Fibroblast of lung (primary cell): ENCODE data around the gene RAP1A. TPM values are rescaled to one million over a fixed set of nuclear protein-coding genes. Genes with fewer than 3 reads are reported as not detected.
"Not testable (repeated sequence)": the region's sequence is repeated elsewhere in the genome, so short reads cannot be mapped to it uniquely, and the experiment has no call there.

Source experiments
- DNase-seq, 2 donors: peaks; one replicate each; pipeline versions ENCODE4 v3.0.0 to v3.0.0-alpha.2; 2010; ENCODE audit warnings: low read depth in 2 of 2
- H2AFZ ChIP-seq: 2 replicates; pipeline ENCODE4 v1.5.1; 2012; ENCODE audit warnings: low read length, control low read depth, inconsistent platforms
- H3K27ac ChIP-seq: 2 replicates; pipeline ENCODE4 v1.5.1; 2011; ENCODE audit warnings: low read length, control low read depth; ENCODE audit not compliant: insufficient read depth
- H3K27me3 ChIP-seq: 2 replicates; pipeline ENCODE4 v1.5.1; 2011; ENCODE audit warnings: mild to moderate bottlenecking, low read length; ENCODE audit not compliant: control insufficient read depth, insufficient read depth
- H3K36me3 ChIP-seq: 2 replicates; pipeline ENCODE4 v1.5.1; 2011; ENCODE audit warnings: low read length; ENCODE audit not compliant: control insufficient read depth, insufficient read depth
- H3K4me1 ChIP-seq: 2 replicates; pipeline ENCODE4 v1.5.1; 2011; ENCODE audit warnings: low read length; ENCODE audit not compliant: control insufficient read depth, insufficient read depth; ENCODE audit errors: extremely low read depth
- H3K4me2 ChIP-seq: 2 replicates; pipeline ENCODE4 v1.5.1; 2011; ENCODE audit warnings: low read length, control low read depth; ENCODE audit not compliant: insufficient read depth; ENCODE audit errors: extremely low read depth
- H3K4me3 ChIP-seq, 4 experiments: fragments of 200-600 bp in 1 of 4; sonication (generic) in 1 of 4; replicated peaks in 1 of 4; 2 replicates each; pipeline ENCODE4 v1.5.1; 2011 to 2016; ENCODE audit warnings: low read length in 4 of 4, low read depth in 3 of 4, mild to moderate bottlenecking in 3 of 4, control low read depth in 2 of 4, inconsistent platforms in 1 of 4, mixed read lengths in 1 of 4; ENCODE audit not compliant: insufficient read depth in 1 of 4; ENCODE audit errors: control extremely low read depth in 1 of 4
- H3K79me2 ChIP-seq: 2 replicates; pipeline ENCODE4 v1.5.1; 2012; ENCODE audit warnings: mild to moderate bottlenecking, low read length, inconsistent platforms; ENCODE audit not compliant: control insufficient read depth, insufficient read depth
- H3K9ac ChIP-seq: 2 replicates; pipeline ENCODE4 v1.5.1; 2011; ENCODE audit warnings: mild to moderate bottlenecking, low read length, control low read depth; ENCODE audit not compliant: insufficient read depth
- H3K9me3 ChIP-seq: 2 replicates; pipeline ENCODE4 v1.5.1; 2012; ENCODE audit warnings: low read depth, low read length; ENCODE audit not compliant: control insufficient read depth, insufficient read depth
- H4K20me1 ChIP-seq: 2 replicates; pipeline ENCODE4 v1.5.1; 2011; ENCODE audit warnings: low read length; ENCODE audit not compliant: control insufficient read depth, insufficient read depth; ENCODE audit errors: extremely low read depth
- CTCF ChIP-seq, 2 donors: IDR thresholded peaks in 1 of 2; conservative IDR thresholded peaks in 1 of 2; 1 replicate in 1 of 2; 2 replicates in 1 of 2; pipeline ENCODE4 v1.5.1; 2011 to 2012; ENCODE audit warnings: low read length in 2 of 2, control low read depth in 1 of 2, inconsistent platforms in 1 of 2, low read depth in 1 of 2, mild to moderate bottlenecking in 1 of 2
- EZH2 ChIP-seq: IDR thresholded peaks from 2 replicates; pipeline ENCODE4 v1.5.1; 2012; ENCODE audit warnings: low read length, control low read depth, mild to moderate bottlenecking; ENCODE audit errors: missing control alignments
- polyA plus RNA-seq, 2 donors: library from polyadenylated mRNA; depleted of rRNA in 1 of 2; stranded (reverse) in 1 of 2; unstranded in 1 of 2; fragments of >200 nt; gene quantifications; 2 replicates each; pipeline ENCODE4 v1.2.1, GENCODE V29; 2011 to 2012; ENCODE audit warnings: missing spikeins in 1 of 2
- total RNA-seq: library from RNA; depleted of rRNA; stranded (reverse); fragments of >200 nt; gene quantifications from 2 replicates; pipeline ENCODE4 v1.2.1, GENCODE V29; 2014

Gene RAP1A
- total and polyA plus RNA-seq, 2 donors (not counting 1 experiment from before 2014, with no cell fraction given), result 13.5 to 99.5 TPM

- no peaks in the 10 kb centered on the region for H3K36me3 ChIP-seq
- H3K79me2 ChIP-seq, result peaks cover 28% of the 10 kb centered on the region
- H4K20me1 ChIP-seq, result no peaks in the 10 kb centered on the region
- no peaks in the 10 kb centered on the region for H3K9me3 ChIP-seq
- peak overlapping the region; percentile 83 for H3K27ac ChIP-seq
- peak; percentile 59 to 73 for DNase-seq
- peaks cover 19% of the 10 kb centered on the region for H3K4me1 ChIP-seq
- no peak overlapping the region for H2AFZ ChIP-seq
- peak overlapping the region; percentile 97 for H3K9ac ChIP-seq
- peak overlapping the region; percentile 49 to 78 (median 69) for H3K4me3 ChIP-seq
- no peak for TF ChIP-seq CTCF (conservative IDR thresholded peaks at IDR 0.05 in 1 of 2, IDR thresholded peaks at IDR 0.05 in 1 of 2; ENCODE audit: low read depth in 1 of 2, low read length in 2 of 2)
- TF ChIP-seq EZH2, result no peak
- no peaks in the 10 kb centered on the region for H3K27me3 ChIP-seq
- peak overlapping the region; percentile 96 for H3K4me2 ChIP-seq
These were observed 120.6 kb downstream of the RAP1A start for GRCh38 chr1:111739925-111740765.

GRCh38 chr1:111742292-111742691 is 122.7 kb downstream of the RAP1A start:
- H4K20me1 ChIP-seq, H3K9me3 ChIP-seq, H2AFZ ChIP-seq, H3K9ac ChIP-seq, DNase-seq, H3K27me3 ChIP-seq, H3K4me2 ChIP-seq, H3K36me3 ChIP-seq, H3K4me3 ChIP-seq: not testable (repeated sequence)
- Histone ChIP-seq H3K27ac (peak overlapping the region; percentile 89), H3K79me2 (peaks cover 13% of the 10 kb centered on the region), H3K4me1 (peaks cover 13% of the 10 kb centered on the region)

- H2AFZ ChIP-seq, result no peak overlapping the region
- TF ChIP-seq EZH2 (no peak), CTCF (conservative IDR thresholded peaks at IDR 0.05 in 1 of 2, IDR thresholded peaks at IDR 0.05 in 1 of 2; ENCODE audit: low read depth in 1 of 2, low read length in 2 of 2) (no peak)
- H3K9ac ChIP-seq, result peak overlapping the region; percentile 60
- H3K4me1 ChIP-seq, result peaks cover 12% of the 10 kb centered on the region
- peaks cover 5% of the 10 kb centered on the region for H3K79me2 ChIP-seq
- H3K27ac ChIP-seq, result peak overlapping the region; percentile 89
- no peaks in the 10 kb centered on the region for H3K27me3 ChIP-seq
- H3K4me3 ChIP-seq, result no peak overlapping the region
- no peaks in the 10 kb centered on the region for H4K20me1 ChIP-seq
- H3K9me3 ChIP-seq, result no peaks in the 10 kb centered on the region
- peak overlapping the region; percentile 39 for H3K4me2 ChIP-seq
- DNase-seq, result peak in 1 of 2 donors; percentile 29
- H3K36me3 ChIP-seq, result no peaks in the 10 kb centered on the region
These were observed 123.5 kb downstream of the RAP1A start for GRCh38 chr1:111742938-111743549.
